ENCODE measurements around the gene DDX56. TPM values are rescaled to one million over a fixed set of nuclear protein-coding genes. Genes with fewer than 3 reads are reported as not detected.
A peak's percentile ranks its signal among the peaks of the same experiment; 100 is the strongest.

DDX56 gene
- total and polyA plus RNA-seq, 2 of the 13 experiments (the other 11 are each of a cell fraction or from before 2014, with no cell fraction given): 82.6 to 120 TPM

- TF ChIP-seq PRDM10 (CRISPR knock-in tag; IDR thresholded peaks at IDR 0.05; ENCODE audit: low read depth): 0 out of 2 replicates have a peak, but pooled peaks have one; percentile 44
- no peak for TF ChIP-seq ARNT (IDR thresholded peaks at IDR 0.05)
- no peak for TF ChIP-seq ARNT2 (CRISPR knock-in tag; IDR thresholded peaks at IDR 0.05; ENCODE audit: low read depth)
- TF ChIP-seq ZNF20 (CRISPR knock-in tag; IDR thresholded peaks at IDR 0.05): no peak
- no peak for TF ChIP-seq IRX3 (CRISPR knock-in tag; IDR thresholded peaks at IDR 0.05; ENCODE audit: borderline replicate concordance, low read depth)
- TF ChIP-seq CBX2 (IDR thresholded peaks at IDR 0.05; ENCODE audit: low read depth, low read length): no peak
- TF ChIP-seq CBX2 (CRISPR knock-in tag; IDR thresholded peaks at IDR 0.05; ENCODE audit: low read depth): no peak
- no peak for TF ChIP-seq ELF1 (CRISPR knock-in tag; IDR thresholded peaks at IDR 0.05)
- TF ChIP-seq HCFC1 (IDR thresholded peaks at IDR 0.05; ENCODE audit: low read depth, low read length): no peak
- no peak for TF ChIP-seq FOXO1 (CRISPR knock-in tag; IDR thresholded peaks at IDR 0.05)
- TF ChIP-seq NR2F2 (IDR thresholded peaks at IDR 0.05; ENCODE audit: borderline replicate concordance, low read depth): no peak
- TF ChIP-seq MAFK (conservative IDR thresholded peaks at IDR 0.05 in 1 of 2, IDR thresholded peaks at IDR 0.05 in 1 of 2; ENCODE audit: low read length in 2 of 2): no peak
- 0 out of 2 replicates have a peak, but pooled peaks have one; percentile 31 for TF ChIP-seq PHF21A (CRISPR knock-in tag; IDR thresholded peaks at IDR 0.05)
- no peak for TF ChIP-seq ZNF280B (CRISPR knock-in tag; IDR thresholded peaks at IDR 0.05; ENCODE audit: borderline replicate concordance)
- no peak for TF ChIP-seq TRAFD1 (CRISPR knock-in tag; IDR thresholded peaks at IDR 0.05; ENCODE audit: borderline replicate concordance)
- no peak for TF ChIP-seq MTERF4 (CRISPR knock-in tag; IDR thresholded peaks at IDR 0.05)
- TF ChIP-seq ZMYM2 (CRISPR knock-in tag; IDR thresholded peaks at IDR 0.05): no peak
Observed at GRCh38 chr7:44615149-44615611, 41.5 kb upstream of the DDX56 start (continued).

All from HepG2 (cell line).